ENCODE data around the gene SCLY.
A peak's percentile ranks its signal among the peaks of the same experiment; 100 is the strongest.
"Not testable (repeated sequence)": the region's sequence is repeated elsewhere in the genome, so short reads cannot be mapped to it uniquely, and the experiment has no call there.

Gene SCLY

GRCh38 chr2:238060542-238061314 is at the start of gene SCLY:
SCLY (plus strand) TSS chr2:238061001; CDS start chr2:238061055, 54 bp downstream.
- peak; percentile 95 for DNase-seq (ENCODE audit: low read depth)

DNA sequence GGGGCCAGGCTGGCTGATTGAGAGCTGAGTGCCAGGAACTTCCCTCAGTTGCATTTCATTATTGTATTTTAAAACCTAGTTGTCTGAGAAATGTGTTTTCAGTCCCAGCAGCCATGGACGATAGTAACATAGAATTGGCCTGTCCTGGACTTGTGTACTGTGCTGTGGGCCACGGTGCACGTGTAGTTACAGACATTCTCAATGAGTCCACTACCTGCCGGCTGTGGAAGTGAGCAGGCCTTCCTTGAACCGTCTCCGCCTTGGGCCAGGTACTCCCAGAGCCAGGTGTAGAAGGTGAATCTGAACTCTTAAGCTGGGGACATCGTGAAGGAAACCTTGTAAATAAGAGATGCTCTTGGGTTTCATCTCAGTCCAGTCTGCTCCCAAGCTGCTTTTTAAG is 47.0 kb upstream of the SCLY start:
- DNase-seq (ENCODE audit: low read depth) = no peak

DNA sequence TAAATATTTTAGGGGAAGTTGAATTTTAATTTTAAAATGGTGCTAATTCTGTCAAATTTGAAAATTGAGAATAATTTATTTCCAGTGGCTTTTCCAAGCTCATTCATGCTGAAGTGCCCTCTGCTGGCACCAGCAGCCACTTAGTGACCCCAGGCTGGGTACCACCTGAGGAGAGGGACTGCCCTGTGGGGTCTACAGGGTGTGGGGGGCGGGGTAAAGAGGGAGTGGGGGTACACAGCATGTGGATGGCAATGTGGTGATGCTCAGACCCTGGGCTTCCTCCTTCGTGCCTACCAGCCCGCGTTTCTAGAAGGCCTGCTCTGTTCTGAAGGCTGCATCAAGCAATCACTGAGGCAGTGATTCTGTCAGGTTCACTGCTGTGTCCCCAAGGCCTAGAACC is 45.1 kb upstream of the SCLY start:
- no peak for DNase-seq (ENCODE audit: low read depth)

DNA sequence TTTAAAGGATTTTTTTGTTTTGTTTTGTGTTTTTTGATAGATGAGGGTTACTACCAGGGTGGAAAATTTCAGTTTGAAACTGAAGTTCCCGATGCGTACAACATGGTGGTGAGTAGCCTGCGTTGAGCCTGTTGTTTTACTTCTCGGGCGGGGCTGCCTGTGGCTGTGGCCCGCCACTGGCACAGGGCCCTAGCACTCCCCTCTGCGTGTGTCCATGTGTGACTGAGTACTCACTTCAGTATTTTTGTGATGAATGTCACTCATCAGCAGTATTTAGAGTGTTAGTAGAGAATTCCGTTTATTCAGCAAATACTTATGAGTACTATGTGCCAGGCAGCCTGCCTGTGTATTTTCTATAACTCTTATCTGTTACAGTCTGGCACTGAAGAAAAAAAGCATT is 44.3 kb upstream of the SCLY start:
- no peak for DNase-seq (ENCODE audit: low read depth)

GRCh38 chr2:238019962-238020361 is 40.8 kb upstream of the SCLY start:
- no peak for DNase-seq (ENCODE audit: low read depth)

GRCh38 chr2:238020816-238021215 is 40.0 kb upstream of the SCLY start:
- DNase-seq (ENCODE audit: low read depth) = no peak

DNA sequence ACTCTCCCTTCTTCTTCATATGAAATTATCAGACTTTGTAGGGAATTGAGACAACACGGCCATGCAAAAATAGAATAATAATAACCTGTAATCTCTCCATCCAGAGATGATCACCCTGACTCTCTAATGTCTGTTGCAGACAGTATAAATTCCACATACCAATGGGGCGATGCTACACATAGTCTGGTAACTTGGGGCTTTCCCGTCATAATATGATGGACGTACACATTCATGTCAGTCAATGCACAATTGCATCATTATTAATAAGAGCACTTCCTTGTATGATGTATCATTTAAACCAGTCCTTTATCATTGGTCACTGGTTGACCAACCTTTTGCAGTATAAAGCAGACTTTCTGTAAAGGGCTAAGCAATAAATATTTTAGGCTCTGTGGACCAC is 39.5 kb upstream of the SCLY start:
- DNase-seq (ENCODE audit: low read depth) = no peak

- DNase-seq (ENCODE audit: low read depth) = no peak
These were observed 38.1 kb upstream of the SCLY start for GRCh38 chr2:238022594-238023157.

- DNase-seq (ENCODE audit: low read depth) = no peak
These were observed 37.2 kb upstream of the SCLY start for GRCh38 chr2:238023608-238024007.

- DNase-seq (ENCODE audit: low read depth) = peak; percentile 20
These were observed 35.8 kb upstream of the SCLY start for GRCh38 chr2:238024986-238025385.

DNA sequence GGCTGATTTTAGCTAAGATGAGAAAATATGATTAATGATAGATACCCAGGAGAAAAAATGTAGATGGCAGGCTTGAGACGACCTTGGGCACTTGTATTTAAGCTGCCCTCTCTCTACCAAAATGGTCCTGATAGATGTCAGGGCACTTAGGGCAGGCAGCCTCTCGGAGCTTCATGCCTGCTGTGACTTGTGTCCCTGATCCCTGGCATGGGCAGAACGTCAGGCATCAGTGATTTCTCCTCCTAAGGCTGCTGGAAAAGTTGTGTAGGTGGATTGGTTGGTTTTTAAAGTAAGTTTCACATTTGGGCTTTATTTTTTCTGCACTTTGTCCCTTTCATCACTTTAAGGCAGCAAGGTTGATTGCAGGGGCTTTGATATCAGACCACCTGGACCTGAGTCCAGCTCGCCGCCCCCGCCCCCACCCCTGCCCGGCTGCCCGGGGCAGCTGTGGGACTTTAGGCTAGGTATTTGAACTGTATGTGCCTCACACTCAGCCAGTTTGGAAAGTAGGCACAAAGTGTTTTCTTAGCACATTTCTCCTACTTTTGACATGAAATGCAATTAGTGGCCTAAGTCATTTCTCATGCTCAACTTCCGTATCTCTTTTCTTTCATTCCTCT is 35.0 kb upstream of the SCLY start:
- DNase-seq (ENCODE audit: low read depth) = no peak

- no peak for DNase-seq (ENCODE audit: low read depth)
These were observed 33.7 kb upstream of the SCLY start for GRCh38 chr2:238027058-238027457.

- DNase-seq (ENCODE audit: low read depth) = no peak
These were observed 33.0 kb upstream of the SCLY start for GRCh38 chr2:238027591-238028415.

- DNase-seq (ENCODE audit: low read depth) = no peak
These were observed 30.9 kb upstream of the SCLY start for GRCh38 chr2:238029853-238030252.

- DNase-seq (ENCODE audit: low read depth) = no peak
These were observed 30.2 kb upstream of the SCLY start for GRCh38 chr2:238030422-238031155.

GRCh38 chr2:238031751-238032150 is 29.1 kb upstream of the SCLY start:
- no peak for DNase-seq (ENCODE audit: low read depth)

DNA sequence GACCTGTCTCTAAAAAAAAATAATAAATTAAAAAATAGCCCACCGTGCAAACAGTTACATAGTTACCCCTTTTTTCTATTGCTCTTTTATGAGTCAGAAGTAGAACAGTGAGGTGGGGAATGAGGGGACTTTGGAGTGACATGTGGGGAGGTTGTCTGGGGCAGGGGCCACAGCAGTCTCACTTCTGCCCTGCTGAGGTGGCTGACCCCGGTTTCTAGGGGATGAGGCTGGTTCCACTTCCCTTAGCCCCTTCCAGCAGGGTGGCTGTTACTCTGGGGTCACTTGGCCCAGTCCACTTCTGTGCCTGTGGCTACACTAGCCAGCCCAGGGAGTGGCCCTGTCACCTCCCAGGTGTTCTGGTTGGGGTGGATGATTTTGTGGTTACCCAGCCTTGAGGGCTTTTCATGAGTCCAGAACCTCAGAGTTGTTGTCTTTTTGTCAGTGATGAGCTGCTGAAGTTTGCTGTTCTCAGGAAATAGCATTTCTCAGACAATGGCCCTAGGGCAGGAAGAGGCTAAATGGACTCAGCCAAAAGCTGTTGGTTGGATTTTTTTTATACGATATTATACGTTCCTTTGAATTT is 28.0 kb upstream of the SCLY start:
- no peak for DNase-seq (ENCODE audit: low read depth)

DNA sequence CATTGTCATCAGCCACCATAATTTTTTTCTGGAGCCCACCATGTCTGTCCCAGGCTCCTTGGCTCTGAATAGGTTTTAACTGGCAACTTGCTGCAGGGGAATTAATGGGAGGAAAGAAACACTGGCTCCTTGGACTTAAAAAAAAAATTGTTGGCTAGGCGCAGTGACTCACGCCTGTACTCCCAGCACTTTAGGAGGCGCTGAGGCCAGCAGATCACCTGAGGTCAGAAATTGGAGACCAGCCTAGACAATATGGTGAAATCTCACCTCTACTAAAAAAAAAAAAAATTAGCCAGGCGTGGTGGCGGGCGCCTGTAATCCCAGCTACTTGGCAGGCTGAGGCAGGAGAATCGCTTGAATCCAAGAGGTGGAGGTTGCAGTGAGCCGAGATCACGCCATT is 26.8 kb upstream of the SCLY start:
- not testable (repeated sequence) for DNase-seq (ENCODE audit: low read depth)

DNA sequence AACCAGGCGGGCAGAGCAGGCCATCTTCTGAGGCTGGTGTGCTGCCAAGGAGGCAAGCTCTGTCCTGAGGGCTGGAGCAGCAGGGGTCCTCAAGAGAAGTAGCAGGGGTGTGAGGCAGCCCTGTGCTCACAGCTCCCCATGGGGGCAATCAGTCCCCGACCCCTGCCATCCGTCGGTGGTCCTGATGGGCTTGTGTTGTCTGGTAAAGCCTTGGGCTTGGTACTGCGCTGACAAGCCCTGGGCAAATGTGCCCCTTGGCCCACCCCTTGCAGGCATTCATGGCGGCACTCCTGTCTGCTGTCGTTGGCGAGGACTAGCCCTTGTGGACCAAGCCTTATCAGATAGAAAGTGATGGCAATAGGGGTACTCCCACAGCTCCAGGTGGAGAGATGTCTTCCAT is 22.6 kb upstream of the SCLY start:
- no peak for DNase-seq (ENCODE audit: low read depth)

DNA sequence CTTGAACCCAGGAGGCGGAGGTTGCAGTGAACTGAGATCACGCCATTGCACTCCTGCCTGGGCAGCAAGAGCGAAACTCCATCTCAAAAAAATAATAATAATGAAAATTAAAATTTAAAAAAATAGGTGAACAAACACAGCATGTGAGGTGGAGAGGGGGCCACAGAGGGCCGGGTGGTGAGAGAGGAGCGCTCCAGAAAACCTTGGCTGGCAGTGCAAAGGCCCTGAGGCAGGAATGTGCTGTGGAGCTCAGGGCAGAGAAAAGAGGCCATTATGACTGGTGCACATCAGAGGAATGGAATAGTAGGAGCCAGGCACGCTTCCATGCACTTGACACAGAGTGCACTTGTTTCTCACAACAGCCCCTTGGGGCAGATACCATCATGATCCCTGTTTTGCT is 21.6 kb upstream of the SCLY start:
- DNase-seq (ENCODE audit: low read depth) = no peak

DNA sequence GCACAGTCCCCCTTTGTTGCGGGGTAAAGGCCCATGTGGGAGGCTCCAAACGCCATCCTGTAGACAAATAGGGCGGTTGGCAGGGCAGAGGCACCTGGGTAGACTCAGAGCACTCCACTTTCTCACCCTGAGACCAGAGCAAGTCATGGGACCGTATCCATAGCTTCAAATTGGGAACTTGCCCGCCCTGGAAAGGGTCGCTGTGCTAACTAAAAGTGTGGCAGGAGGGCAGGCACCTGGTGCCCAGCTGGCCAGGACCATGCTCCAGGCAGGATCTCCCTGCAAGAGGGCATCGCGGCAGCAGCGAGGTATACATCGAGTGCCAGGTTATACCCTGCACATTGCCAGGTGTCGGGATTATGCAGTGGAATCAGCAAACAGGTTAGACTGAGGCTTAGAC is 20.8 kb upstream of the SCLY start:
- no peak for DNase-seq (ENCODE audit: low read depth)

DNA sequence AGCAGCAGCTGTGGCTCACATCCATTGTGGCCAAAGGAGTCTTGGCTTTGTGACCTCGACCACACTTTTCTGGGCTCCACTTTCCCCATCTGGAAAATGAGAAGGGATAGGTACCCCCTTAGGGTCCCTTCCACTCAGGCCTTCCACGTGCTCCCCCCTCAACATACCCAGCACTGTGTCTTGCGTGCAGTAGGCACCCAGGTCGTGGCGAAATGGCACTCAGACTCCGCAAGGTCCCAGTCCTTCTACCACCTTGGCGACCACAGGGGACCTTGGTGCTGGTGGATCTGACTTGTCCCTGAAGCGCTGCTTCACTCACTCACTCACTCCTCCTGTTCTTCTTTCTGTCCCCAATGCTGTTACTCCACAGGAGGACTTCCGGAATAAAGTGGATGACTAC is 19.9 kb upstream of the SCLY start:
- no peak for DNase-seq (ENCODE audit: low read depth)
